T-helper 1 cell treated with Interleukin-12 subunit alpha and Interleukin-12 subunit beta and Interleukin-4 antibody, amounts not matched to agents 30 μg/mL and 1 μg/mL, for 36 hours (primary cell): ENCODE measurements around the gene TBPL1.
A peak's percentile ranks its signal among the peaks of the same experiment; 100 is the strongest.
"Not testable (repeated sequence)": the region's sequence is repeated elsewhere in the genome, so short reads cannot be mapped to it uniquely, and the experiment has no call there.

ENCODE experiments used
- H3K27ac Mint-ChIP-seq: one replicate; pipeline ENCODE4 v1.8.0; 2021; ENCODE audit warnings: mild to moderate bottlenecking, mixed read lengths
- H3K27me3 Mint-ChIP-seq: one replicate; pipeline ENCODE4 v1.8.0; 2021; ENCODE audit warnings: low read depth, mixed read lengths
- H3K36me3 Mint-ChIP-seq: one replicate; pipeline ENCODE4 v1.8.0; 2021; ENCODE audit warnings: low read depth, mixed read lengths
- H3K4me1 Mint-ChIP-seq: one replicate; pipeline ENCODE4 v1.8.0; 2021; ENCODE audit warnings: low read depth, mixed read lengths
- H3K4me3 Mint-ChIP-seq: one replicate; pipeline ENCODE4 v1.8.0; 2021; ENCODE audit warnings: mild to moderate bottlenecking, moderate library complexity, mixed read lengths
- H3K9me3 Mint-ChIP-seq: one replicate; pipeline ENCODE4 v1.8.0; 2021; ENCODE audit warnings: mixed read lengths

TBPL1 gene

DNA sequence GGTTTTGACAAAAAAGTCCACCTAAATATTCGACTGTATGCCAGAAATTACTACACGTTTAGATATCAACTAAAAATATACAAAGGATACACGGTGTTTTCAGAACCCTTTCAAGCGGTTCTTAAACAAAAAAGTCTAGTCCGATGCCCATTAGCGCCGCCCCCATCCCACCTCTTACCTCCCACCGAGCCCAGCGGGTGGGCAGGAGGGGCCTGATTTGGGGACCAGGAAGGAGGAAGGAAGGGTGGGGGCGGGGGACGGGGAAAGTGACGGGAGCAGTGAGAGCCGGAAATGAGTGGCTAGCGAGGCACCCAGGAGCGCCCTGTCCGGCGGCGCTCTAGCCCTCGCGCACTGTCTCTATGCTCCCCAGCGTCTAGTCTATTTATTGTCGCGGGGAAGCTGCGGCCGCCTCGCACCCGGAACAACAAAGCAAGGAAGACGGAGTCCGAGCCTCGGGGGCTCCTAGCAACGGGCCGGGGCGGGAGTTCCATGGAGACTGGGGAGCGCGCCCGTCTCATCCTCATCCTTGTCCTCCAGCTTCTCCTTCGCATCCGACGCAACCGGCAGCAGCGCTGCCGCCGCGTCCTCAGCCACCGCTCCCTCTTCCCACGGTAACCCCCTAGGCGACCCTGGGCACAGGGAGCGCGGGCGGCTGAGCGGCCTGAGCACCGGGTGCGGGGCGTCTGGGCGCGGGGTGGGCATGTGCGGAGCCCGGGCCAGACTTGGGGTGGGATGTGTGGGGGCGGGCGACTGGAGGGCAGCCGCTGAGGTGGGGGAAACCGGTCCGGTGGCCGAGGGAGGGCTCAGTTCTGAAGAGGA, at the start of gene TBPL1:
TSS of gene TBPL1 (plus strand) at position 410 of the 819 bp plus-strand sequence. CDS start 26,902 bp downstream, outside the sequence.
- H3K27me3 Mint-ChIP-seq: peaks cover 11% of the 10 kb centered on the region
- H3K27ac Mint-ChIP-seq: peak within 1 kb of the TSS; percentile 90
- peak within 1 kb of the TSS; percentile 98 for H3K4me3 Mint-ChIP-seq
- H3K4me1 Mint-ChIP-seq: peaks cover 28% of the 10 kb centered on the region
- peaks cover 4% of the 10 kb centered on the region for H3K36me3 Mint-ChIP-seq
- no peaks in the 10 kb centered on the region for H3K9me3 Mint-ChIP-seq

DNA sequence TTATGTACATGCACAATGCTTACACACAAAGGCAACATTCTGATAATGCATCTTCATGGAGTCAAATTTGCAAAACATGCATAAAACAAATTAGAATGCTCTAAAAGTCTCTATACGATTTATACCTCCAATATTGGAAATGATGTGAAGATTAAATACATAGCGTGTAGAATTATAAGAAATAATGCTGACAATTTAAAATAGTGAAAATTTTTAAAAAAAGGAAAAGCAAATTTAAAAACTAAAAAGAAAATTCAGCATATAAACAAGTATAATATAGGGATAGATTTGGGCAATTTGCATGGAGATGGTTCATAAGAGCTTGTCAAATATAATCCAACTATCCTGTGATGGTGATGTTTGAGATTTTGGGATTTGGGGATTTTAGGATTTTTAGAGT, 49.2 kb upstream of the TBPL1 start:
- Mint-ChIP-seq H3K36me3 (no peaks in the 10 kb centered on the region), H3K9me3 (no peaks in the 10 kb centered on the region), H3K4me3 (no peak overlapping the region), H3K27me3 (peaks cover 51% of the 10 kb centered on the region), H3K4me1 (no peaks in the 10 kb centered on the region), H3K27ac (no peak overlapping the region)

DNA sequence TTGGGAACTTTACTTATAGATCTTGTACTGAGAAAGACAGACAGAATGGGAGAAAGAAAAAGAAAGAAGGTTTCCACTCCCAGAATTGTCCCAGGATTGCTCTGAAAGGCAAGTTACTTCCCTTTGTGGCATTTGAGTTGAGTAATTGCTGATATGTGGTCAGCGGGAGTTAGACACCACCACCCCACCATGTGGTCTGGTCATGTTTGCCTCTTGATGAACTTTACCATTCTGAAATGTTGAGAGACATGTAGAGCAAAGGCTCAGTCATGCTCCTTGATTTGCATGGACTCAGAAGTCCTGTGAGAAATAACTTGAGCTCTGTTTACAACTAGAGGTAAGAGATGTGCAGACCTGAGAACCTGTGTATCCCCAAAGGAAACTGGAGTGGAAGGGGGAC, 47.0 kb upstream of the TBPL1 start:
- Mint-ChIP-seq H3K9me3 (no peaks in the 10 kb centered on the region), H3K27ac (no peak overlapping the region), H3K4me3 (no peak overlapping the region), H3K4me1 (no peaks in the 10 kb centered on the region), H3K27me3 (peaks cover 52% of the 10 kb centered on the region), H3K36me3 (no peaks in the 10 kb centered on the region)

DNA sequence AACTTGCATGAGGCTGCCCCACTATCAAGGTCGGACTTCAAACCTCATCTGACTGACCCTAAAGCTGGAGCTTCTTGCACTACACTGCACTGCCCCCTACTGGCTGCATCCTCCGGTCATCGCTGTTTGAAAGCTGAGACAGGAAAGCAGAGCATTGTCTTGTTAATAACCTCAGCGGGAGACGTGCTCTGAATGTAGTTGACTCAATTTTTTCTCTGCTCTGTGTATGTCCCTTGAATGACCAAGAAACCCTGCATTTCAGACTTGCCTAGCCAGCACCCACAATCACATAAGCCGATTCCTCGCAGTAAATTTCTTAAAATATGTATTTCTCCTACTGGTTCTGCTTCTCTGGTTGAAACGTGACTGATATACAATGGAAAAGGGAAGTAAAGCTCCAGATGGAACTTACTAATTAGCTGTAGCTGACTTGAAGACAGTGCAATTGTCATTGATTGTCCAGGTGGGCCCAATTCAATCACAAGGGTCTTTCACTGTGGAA, 36.3 kb upstream of the TBPL1 start:
- peaks cover 4% of the 10 kb centered on the region for H3K4me1 Mint-ChIP-seq
- no peaks in the 10 kb centered on the region for H3K36me3 Mint-ChIP-seq
- peaks cover 25% of the 10 kb centered on the region for H3K27me3 Mint-ChIP-seq
- no peak overlapping the region for H3K4me3 Mint-ChIP-seq
- H3K9me3 Mint-ChIP-seq: no peaks in the 10 kb centered on the region
- H3K27ac Mint-ChIP-seq: no peak overlapping the region

DNA sequence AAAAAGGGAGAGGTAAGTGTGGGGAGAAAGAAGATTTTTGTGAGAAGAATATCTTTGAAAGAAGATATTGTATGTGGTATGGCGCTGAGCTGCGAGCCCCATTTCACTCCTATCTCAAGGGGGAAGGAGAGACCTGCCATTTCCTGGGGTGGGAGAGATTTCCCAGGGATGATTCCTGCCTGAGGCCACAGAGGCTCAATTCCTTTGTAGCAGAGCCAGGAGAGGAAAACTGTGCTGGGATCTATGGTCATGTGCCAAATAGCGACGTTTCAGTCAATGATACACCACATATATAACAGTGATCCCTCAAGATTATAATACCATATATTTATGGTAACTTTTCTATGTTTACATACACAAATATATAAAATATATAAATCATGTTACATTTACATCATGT, 35.2 kb upstream of the TBPL1 start:
- Mint-ChIP-seq H3K4me3 (no peak overlapping the region), H3K36me3 (no peaks in the 10 kb centered on the region), H3K4me1 (peaks cover 4% of the 10 kb centered on the region), H3K27me3 (peaks cover 19% of the 10 kb centered on the region), H3K9me3 (no peaks in the 10 kb centered on the region), H3K27ac (no peak overlapping the region)

DNA sequence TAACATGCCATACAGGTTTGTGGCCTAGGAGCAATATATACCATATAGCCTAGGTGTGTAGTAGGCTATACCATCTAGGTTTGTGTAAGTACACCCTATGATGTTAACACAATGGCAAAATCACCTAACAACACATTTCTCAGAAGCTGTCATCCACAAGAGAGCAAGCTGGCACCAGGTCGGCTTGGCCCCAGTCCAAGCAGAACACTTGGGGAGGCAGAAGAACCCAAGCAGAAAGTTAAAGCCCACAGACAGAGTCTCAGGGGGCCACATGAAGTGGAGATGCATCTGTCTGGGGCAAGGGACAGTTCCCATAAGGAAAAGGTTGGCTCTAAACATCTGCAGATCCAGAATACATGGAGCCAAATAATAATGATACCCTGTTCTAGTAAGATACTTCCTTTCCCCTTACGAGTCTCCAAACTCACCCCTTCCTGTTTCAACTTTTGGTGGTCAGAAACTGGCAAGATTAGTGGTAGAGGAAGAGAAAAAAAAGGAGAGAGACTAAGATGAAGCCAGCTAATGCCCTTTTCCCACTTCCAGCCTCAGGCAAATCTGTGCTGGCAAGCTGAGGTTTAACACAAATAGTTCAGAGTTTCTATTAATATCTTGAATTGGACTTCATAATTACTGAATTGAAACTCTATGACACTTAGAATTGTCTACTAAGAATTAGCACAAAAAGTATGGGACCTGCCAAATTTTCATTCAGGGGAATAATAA, 34.7 kb upstream of the TBPL1 start:
- Mint-ChIP-seq H3K36me3 (no peaks in the 10 kb centered on the region), H3K4me3 (no peak overlapping the region), H3K27ac (no peak overlapping the region), H3K27me3 (peaks cover 13% of the 10 kb centered on the region), H3K9me3 (no peaks in the 10 kb centered on the region), H3K4me1 (peaks cover 4% of the 10 kb centered on the region)

DNA sequence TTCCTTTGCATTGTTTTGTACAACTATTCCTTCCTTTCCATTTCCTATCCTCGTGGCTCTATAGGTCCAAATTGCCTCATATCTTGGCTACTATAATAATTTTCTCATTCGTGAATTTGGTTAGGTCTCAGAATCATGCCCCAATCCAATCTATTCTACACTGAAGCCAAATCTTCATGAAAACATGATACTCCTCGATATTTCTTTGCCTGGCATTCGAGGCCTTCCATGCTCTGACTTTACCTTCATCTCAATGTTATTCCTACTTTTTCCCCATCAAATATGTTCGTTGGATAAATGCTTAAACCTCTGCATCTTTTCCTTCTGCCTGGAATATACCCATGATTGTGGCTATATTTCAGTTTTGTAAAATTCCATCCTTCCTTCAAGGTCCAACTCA, 33.7 kb upstream of the TBPL1 start:
- Mint-ChIP-seq H3K27me3 (peaks cover 11% of the 10 kb centered on the region), H3K4me3 (no peak overlapping the region), H3K36me3 (no peaks in the 10 kb centered on the region), H3K4me1 (peaks cover 4% of the 10 kb centered on the region), H3K9me3 (no peaks in the 10 kb centered on the region), H3K27ac (no peak overlapping the region)

DNA sequence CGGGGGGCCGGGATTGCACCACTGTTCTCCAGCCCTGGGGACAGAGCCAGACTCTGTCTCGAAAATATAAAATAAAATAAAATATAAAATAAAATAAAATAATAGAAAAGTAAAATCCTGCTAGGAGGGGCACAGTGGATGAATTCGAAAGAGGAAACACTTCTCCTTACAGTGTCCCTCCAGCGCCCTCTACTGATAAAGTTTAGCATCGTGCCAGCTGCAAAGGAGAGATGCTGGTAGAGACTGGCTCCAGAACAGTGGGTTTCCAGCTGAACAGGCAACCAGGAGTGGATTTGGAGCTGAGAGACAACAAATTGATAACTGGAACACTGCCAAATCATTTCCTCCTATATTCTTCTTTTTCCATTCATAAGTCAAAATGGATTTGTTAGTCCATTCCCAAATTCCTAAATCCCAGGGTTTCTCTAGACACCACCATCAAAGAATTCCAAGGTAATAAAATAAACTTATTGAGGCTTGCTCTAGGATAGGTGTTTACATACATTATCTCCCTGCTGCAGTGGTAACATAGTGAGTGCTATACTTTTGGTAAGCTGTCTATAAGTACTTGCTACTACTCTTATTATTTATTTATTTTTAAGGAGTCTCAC, 31.7 kb upstream of the TBPL1 start:
- H3K4me1 Mint-ChIP-seq: peaks cover 4% of the 10 kb centered on the region
- H3K27me3 Mint-ChIP-seq: peaks cover 25% of the 10 kb centered on the region
- H3K27ac Mint-ChIP-seq: no peak overlapping the region
- H3K9me3 Mint-ChIP-seq: no peaks in the 10 kb centered on the region
- H3K36me3 Mint-ChIP-seq: no peaks in the 10 kb centered on the region
- H3K4me3 Mint-ChIP-seq: no peak overlapping the region

DNA sequence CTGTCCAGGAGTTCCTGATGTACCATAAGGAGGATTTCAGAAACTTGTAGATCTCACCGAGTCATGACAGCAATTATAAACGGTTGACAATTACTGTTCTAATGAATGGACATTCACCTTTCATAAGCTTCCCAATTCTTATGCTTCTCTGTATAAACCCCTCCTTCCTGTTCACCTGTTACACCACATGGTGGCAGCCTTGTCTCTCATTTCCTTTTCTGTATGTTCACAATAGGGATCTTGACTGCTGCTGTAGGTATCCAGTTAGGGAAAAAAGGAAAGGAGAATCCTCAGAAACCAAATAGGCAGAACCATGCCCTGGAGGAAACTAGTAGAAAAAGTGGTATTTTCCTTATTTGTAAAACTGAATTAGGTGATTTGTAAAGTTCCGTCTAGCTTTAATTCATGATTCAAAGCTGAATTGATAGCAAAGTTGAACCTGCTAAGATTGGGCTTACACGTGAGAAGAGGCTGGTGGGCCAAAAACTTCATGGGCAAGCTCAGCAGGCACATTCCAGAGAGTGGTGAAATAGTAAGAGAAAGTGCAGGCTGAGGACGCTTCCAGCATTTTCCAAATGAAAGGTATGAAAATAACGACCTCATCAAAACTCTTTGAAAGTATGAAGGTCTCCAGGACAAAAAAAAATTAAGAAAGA, 29.0 kb upstream of the TBPL1 start:
- no peaks in the 10 kb centered on the region for H3K4me1 Mint-ChIP-seq
- H3K36me3 Mint-ChIP-seq: no peaks in the 10 kb centered on the region
- H3K27me3 Mint-ChIP-seq: peaks cover 40% of the 10 kb centered on the region
- no peaks in the 10 kb centered on the region for H3K9me3 Mint-ChIP-seq
- no peak overlapping the region for H3K27ac Mint-ChIP-seq
- no peak overlapping the region for H3K4me3 Mint-ChIP-seq

DNA sequence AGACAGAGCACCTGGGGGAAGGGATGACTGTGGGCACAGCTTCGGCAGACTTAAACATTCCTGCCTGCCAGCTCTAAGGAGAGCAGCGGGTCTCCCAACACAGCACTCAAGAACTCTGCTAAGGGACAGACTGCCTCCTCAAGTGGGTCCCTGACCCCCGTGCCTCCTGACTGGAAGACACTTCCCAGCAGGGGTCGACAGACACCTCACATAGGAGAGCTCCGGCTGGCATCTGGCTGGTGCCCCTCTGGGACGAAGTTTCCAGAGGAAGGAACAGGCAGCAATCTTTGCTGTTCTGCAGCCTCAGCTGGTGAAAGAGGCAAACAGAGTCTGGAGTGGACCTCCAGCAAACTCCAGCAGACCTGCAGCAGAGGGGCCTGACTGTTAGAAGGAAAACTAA, 21.8 kb upstream of the TBPL1 start:
- not testable (repeated sequence) for H3K27ac Mint-ChIP-seq, H3K36me3 Mint-ChIP-seq, H3K4me3 Mint-ChIP-seq, H3K4me1 Mint-ChIP-seq
- Mint-ChIP-seq H3K27me3 (peaks cover 57% of the 10 kb centered on the region), H3K9me3 (peaks cover 22% of the 10 kb centered on the region)

DNA sequence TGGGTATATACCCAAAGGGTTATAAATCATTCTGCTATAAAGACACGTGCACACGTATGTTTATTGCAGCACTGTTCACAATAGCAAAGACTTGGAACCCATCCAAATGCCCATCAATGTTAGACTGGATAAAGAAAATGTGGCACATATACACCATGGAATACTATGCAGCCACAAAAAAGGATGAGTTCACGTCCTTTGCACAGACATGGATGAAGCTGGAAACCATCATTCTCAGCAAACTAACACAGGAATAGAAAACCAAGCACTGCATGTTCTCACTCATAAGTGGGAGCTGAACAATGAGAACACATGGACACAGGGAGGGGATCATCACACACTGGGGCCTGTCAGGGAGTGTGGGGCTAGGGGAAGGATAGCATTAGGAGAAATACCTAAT, 16.7 kb upstream of the TBPL1 start:
- H3K4me1 Mint-ChIP-seq, H3K4me3 Mint-ChIP-seq, H3K27ac Mint-ChIP-seq, H3K36me3 Mint-ChIP-seq: not testable (repeated sequence)
- Mint-ChIP-seq H3K9me3 (peaks cover 22% of the 10 kb centered on the region), H3K27me3 (peaks cover 59% of the 10 kb centered on the region)

DNA sequence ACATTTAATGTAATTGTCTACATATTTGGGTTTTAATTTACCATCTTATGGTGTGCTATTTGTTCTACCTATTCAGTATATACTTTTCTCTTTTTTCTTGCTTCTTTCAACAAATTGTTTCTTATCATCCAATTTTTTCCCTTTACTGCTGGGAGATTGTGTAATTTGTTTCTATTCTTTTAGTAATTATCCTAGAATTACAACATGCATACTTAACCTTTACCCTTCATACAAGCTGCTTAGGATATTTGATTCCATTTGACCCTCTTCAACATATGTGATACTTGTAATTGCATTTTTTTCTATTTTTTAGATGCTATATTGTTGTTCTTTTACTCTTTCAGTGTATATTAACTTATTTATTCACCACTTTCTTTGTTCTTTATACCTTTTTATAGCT, 15.1 kb upstream of the TBPL1 start:
- peaks cover 20% of the 10 kb centered on the region for H3K9me3 Mint-ChIP-seq
- H3K36me3 Mint-ChIP-seq: no peaks in the 10 kb centered on the region
- peaks cover 51% of the 10 kb centered on the region for H3K27me3 Mint-ChIP-seq
- H3K4me1 Mint-ChIP-seq: peaks cover 3% of the 10 kb centered on the region
- no peak overlapping the region for H3K4me3 Mint-ChIP-seq
- no peak overlapping the region for H3K27ac Mint-ChIP-seq

DNA sequence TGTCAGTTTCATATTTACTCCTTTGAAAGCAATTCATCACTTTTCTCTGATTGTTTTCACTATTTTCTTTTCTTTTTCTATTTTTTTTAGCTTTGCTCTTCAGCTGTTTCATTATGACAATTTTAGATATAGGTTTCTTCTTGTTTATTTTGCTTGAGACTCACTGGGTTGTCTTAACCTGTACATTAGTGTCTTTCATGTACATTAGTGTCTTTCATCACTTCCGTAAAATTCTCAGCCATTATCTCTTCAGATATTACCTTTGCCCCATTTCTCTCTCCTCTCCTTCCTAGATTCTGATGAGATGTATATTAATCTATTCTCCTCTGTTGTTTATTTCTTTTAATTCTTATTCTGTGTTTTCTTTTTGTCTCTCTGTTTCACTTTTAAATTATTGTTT, 14.5 kb upstream of the TBPL1 start:
- Mint-ChIP-seq H3K36me3 (no peaks in the 10 kb centered on the region), H3K27ac (no peak overlapping the region), H3K27me3 (peaks cover 46% of the 10 kb centered on the region), H3K9me3 (peaks cover 13% of the 10 kb centered on the region), H3K4me1 (peaks cover 3% of the 10 kb centered on the region), H3K4me3 (no peak overlapping the region)
